ENCODE measurements around the gene ATP8B4. TPM values are rescaled to one million over a fixed set of nuclear protein-coding genes. Genes with fewer than 3 reads are reported as not detected.

Gene ATP8B4
- total RNA-seq, 2 experiments from 2014 or later = 25.0 to 30.3 TPM

GRCh38 chr15:49808341-49808740 is 310.7 kb downstream of the ATP8B4 start:
- POLR2A ChIA-PET = no interaction called here
- no peak for DNase-seq
- Mint-ChIP-seq H3K4me1 (no peaks in the 10 kb centered on the region), H3K27me3 (peaks cover 21% of the 10 kb centered on the region), H3K4me3 (no peak overlapping the region), H3K36me3 (no peaks in the 10 kb centered on the region), H3K27ac (no peak overlapping the region), H3K9me3 (peaks cover 3% of the 10 kb centered on the region)
- ATAC-seq (ENCODE audit: low read depth) = no peak

Other genes starting within 250 kb of the ATP8B4 start
- gene SLC27A2, start 63.0 kb upstream of the ATP8B4 start, total RNA-seq = 1 to 10 TPM; 8.8 to 9.6 TPM
- under 1 TPM in 1 of 2 experiments, not detected in 1; 0.22 TPM for gene HDC, start 146.5 kb upstream of the ATP8B4 start, total RNA-seq
- gene GABPB1, start 236.0 kb upstream of the ATP8B4 start, total RNA-seq = 10 to 100 TPM; 23.9 to 26.7 TPM

Measured in activated naive CD8-positive, alpha-beta T cell treated with anti-CD3 and anti-CD28 coated beads, Interleukin-2, amount 10 ng/mL, durations not matched to agents 7 days and 5 days (primary cell).